ENCODE measurements around the gene PIH1D1. TPM values are rescaled to one million over a fixed set of nuclear protein-coding genes. Genes with fewer than 3 reads are reported as not detected.

Gene PIH1D1
- total and polyA plus RNA-seq, 2 donors (not counting 3 experiments of a cell fraction or from before 2014, with no cell fraction given), result 83.2 to 86.9 TPM

DNA sequence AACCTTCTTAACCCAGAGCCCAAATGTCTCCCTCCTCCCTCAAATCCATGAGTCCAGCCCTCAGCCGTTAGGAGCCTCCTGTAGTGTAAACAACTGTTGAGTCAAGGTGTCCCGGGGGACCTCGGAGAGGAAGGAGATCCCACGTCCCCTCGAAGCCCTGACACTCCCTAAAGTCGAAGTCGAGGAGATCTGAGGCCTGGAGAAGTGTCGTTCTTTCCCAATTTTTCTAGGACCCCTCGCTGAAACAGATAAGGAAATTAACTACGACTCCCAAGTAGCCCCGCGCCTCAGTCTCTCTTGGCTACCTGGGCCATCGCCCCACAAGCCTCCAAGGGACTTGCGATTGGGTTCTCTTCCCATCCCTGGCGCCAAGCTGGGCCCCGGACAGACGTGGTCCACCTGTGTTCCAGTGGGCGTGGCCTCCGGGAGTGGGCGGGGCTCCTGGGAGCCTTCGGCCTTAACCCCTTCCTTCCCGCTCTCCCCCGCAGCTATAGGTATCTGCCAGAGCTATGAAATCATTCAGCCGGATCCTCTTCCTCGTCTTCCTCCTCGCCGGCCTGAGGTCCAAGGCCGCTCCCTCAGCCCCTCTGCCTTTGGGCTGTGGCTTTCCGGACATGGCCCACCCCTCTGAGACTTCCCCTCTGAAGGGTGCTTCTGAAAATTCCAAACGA lies 25.6 kb downstream of the PIH1D1 start:
- H2AFZ ChIP-seq (ENCODE audit: low read depth, low read length), result no peak overlapping the region
- no peak overlapping the region for H3K9ac ChIP-seq (replicated peaks; ENCODE audit: extremely low read depth, insufficient read depth, low read length)
- ChIA-PET POLR2A (no interaction called here), CTCF (interaction anchor here (2.1 to 2.4 kb wide), 2 partner anchors 10 to 17 kb away, joined by 7 to 10 read pairs; no protein-coding TSS in a partner anchor)
- intact Hi-C loops (cut with micrococcal nuclease) (no loop called here), dilution Hi-C loops (cut with MboI; ENCODE audit: extremely low pct_ligation_motif_present, low sequenced_read_pairs) (no loop called here)
- no peak for DNase-seq (ENCODE audit: low read depth, low spot score)
- no TSS peak for BruUV-seq (replicated peaks)
- no peak overlapping the region for H3K4me2 ChIP-seq (ENCODE audit: insufficient read depth, low read length)
- no peak overlapping the region for H3K27ac ChIP-seq (ENCODE audit: insufficient read depth, low read depth, low read length)
- FAIRE-seq, result no peak
- H3K79me2 ChIP-seq (ENCODE audit: control insufficient read depth, insufficient read depth, low read length), result no peaks in the 10 kb centered on the region
- no peak overlapping the region for H3K4me3 ChIP-seq (replicated peaks in 1 of 3; ENCODE audit: insufficient read depth in 1 of 3, low read depth in 1 of 3, low read length in 3 of 3)
- H3K36me3 ChIP-seq (ENCODE audit: control insufficient read depth in 2 of 2, extremely low read depth in 1 of 2, insufficient read depth in 2 of 2, low read length in 2 of 2), result no peaks in the 10 kb centered on the region
- H4K20me1 ChIP-seq (replicated peaks; ENCODE audit: control insufficient read depth, extremely low read depth, insufficient read depth, low read length), result no peaks in the 10 kb centered on the region
- H3K9me1 ChIP-seq (replicated peaks; ENCODE audit: control insufficient read depth, extremely low read depth, insufficient read depth, low read length), result no peaks in the 10 kb centered on the region
- no peaks in the 10 kb centered on the region for H3K9me3 ChIP-seq (replicated peaks; ENCODE audit: control insufficient read depth, insufficient read depth, low read length)
- no peaks in the 10 kb centered on the region for H3K4me1 ChIP-seq (ENCODE audit: control insufficient read depth, extremely low read depth, insufficient read depth, low read length)
- H3K27me3 ChIP-seq (ENCODE audit: control insufficient read depth in 2 of 2, insufficient read depth in 2 of 2, low read length in 2 of 2), result peaks cover 80 to 86% of the 10 kb centered on the region in 2 experiments
- no peak for TF ChIP-seq JUN (IDR thresholded peaks at IDR 0.05; ENCODE audit: borderline replicate concordance, insufficient read depth, insufficient read length, low read depth)
- TF ChIP-seq MYC (IDR thresholded peaks at IDR 0.05; ENCODE audit: low read depth, low read length), result no peak
- no peak for TF ChIP-seq FOS (IDR thresholded peaks at IDR 0.05; ENCODE audit: borderline replicate concordance, insufficient read depth, low read length)
- TF ChIP-seq GATA2 (IDR thresholded peaks at IDR 0.05; ENCODE audit: insufficient read depth, insufficient read length, low read depth, low read length), result no peak
- TF ChIP-seq POLR2AphosphoS5 (IDR thresholded peaks at IDR 0.05; ENCODE audit: insufficient read depth, low read depth, low read length), result no peak
- no peak for TF ChIP-seq POLR2A (IDR thresholded peaks at IDR 0.05; ENCODE audit: low read depth, low read length)
- no peak for TF ChIP-seq EZH2 (IDR thresholded peaks at IDR 0.05; ENCODE audit: borderline replicate concordance, low read depth, low read length, severe bottlenecking)
- TF ChIP-seq, protein P1, sequence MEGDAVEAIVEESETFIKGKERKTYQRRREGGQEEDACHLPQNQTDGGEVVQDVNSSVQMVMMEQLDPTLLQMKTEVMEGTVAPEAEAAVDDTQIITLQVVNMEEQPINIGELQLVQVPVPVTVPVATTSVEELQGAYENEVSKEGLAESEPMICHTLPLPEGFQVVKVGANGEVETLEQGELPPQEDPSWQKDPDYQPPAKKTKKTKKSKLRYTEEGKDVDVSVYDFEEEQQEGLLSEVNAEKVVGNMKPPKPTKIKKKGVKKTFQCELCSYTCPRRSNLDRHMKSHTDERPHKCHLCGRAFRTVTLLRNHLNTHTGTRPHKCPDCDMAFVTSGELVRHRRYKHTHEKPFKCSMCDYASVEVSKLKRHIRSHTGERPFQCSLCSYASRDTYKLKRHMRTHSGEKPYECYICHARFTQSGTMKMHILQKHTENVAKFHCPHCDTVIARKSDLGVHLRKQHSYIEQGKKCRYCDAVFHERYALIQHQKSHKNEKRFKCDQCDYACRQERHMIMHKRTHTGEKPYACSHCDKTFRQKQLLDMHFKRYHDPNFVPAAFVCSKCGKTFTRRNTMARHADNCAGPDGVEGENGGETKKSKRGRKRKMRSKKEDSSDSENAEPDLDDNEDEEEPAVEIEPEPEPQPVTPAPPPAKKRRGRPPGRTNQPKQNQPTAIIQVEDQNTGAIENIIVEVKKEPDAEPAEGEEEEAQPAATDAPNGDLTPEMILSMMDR (IDR thresholded peaks at IDR 0.05; ENCODE audit: extremely low read depth in 1 of 2, insufficient read depth in 1 of 2, low read depth in 1 of 2, low read length in 2 of 2), result no peak
- TF ChIP-seq, protein P2, sequence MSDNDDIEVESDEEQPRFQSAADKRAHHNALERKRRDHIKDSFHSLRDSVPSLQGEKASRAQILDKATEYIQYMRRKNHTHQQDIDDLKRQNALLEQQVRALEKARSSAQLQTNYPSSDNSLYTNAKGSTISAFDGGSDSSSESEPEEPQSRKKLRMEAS (IDR thresholded peaks at IDR 0.05; ENCODE audit: insufficient read depth, insufficient read length), result no peak

Data from endothelial cell of umbilical vein (primary cell).